ENCODE results near the gene SORD.
"Not testable (repeated sequence)": the region's sequence is repeated elsewhere in the genome, so short reads cannot be mapped to it uniquely, and the experiment has no call there.

- TF ChIP-seq CTCF (IDR thresholded peaks at IDR 0.05): peak; percentile 92
- TF ChIP-seq ZFX (IDR thresholded peaks at IDR 0.05; ENCODE audit: borderline replicate concordance): not testable (repeated sequence)
Measured at GRCh38 chr15:45036812-45037781, 14.1 kb downstream of the SORD start.
